Activated CD8-positive, alpha-beta memory T cell treated with anti-CD3 and anti-CD28 coated beads for 36 hours (primary cell): ENCODE measurements around the gene AKR1B15. TPM values are rescaled to one million over a fixed set of nuclear protein-coding genes. Genes with fewer than 3 reads are reported as not detected.
"Not testable (repeated sequence)": the region's sequence is repeated elsewhere in the genome, so short reads cannot be mapped to it uniquely, and the experiment has no call there.

Experiments
- CTCF ChIA-PET: fragments of 350-600 bp; sonication (Branson Sonifier 250); formaldehyde crosslinking; loops from one replicate; lab custom pipeline; 2021; ENCODE audit warnings: antibody characterized with exemption; lab: Charles Lee
- POLR2A ChIA-PET: fragments of 350-600 bp; sonication (Branson Sonifier 250); formaldehyde crosslinking; loops from one replicate; lab custom pipeline; 2021; ENCODE audit warnings: antibody characterized with exemption; lab: Charles Lee
- total RNA-seq, 2 experiments: library from RNA; stranded (reverse); gene quantifications; one replicate each; pipeline ENCODE4 v1.2.3, GENCODE V29; 2021

Gene AKR1B15
- total RNA-seq, 2 experiments from 2014 or later, result not detected

GRCh38 chr7:134528749-134529148 lies 20.2 kb upstream of the AKR1B15 start:
- CTCF ChIA-PET, result no interaction called here
- POLR2A ChIA-PET, result no interaction called here

- ChIA-PET CTCF (no interaction called here), POLR2A (no interaction called here)
Observed at GRCh38 chr7:134530460-134530859, 18.4 kb upstream of the AKR1B15 start.

- CTCF ChIA-PET, result no interaction called here
- POLR2A ChIA-PET, result no interaction called here
Observed at GRCh38 chr7:134532180-134532953, 16.5 kb upstream of the AKR1B15 start.

- CTCF ChIA-PET, result no interaction called here
Observed at GRCh38 chr7:134532954-134533218, 16.0 kb upstream of the AKR1B15 start.

GRCh38 chr7:134533288-134533771 lies 15.6 kb upstream of the AKR1B15 start:
- ChIA-PET CTCF (no interaction called here), POLR2A (no interaction called here)

More at GRCh38 chr7:134532954-134533218, 16.0 kb upstream of the AKR1B15 start:
- POLR2A ChIA-PET, result no interaction called here

GRCh38 chr7:134534633-134535032 lies 14.3 kb upstream of the AKR1B15 start:
- CTCF ChIA-PET, result no interaction called here
- POLR2A ChIA-PET, result no interaction called here

- POLR2A ChIA-PET, result no interaction called here
- CTCF ChIA-PET, result no interaction called here
Observed at GRCh38 chr7:134535272-134535918, 13.5 kb upstream of the AKR1B15 start.

GRCh38 chr7:134535919-134536299 lies 13.0 kb upstream of the AKR1B15 start:
- CTCF ChIA-PET, result no interaction called here

GRCh38 chr7:134536558-134536957 lies 12.4 kb upstream of the AKR1B15 start:
- POLR2A ChIA-PET, CTCF ChIA-PET: not testable (repeated sequence)

More at GRCh38 chr7:134535919-134536299, 13.0 kb upstream of the AKR1B15 start:
- POLR2A ChIA-PET, result no interaction called here

GRCh38 chr7:134537273-134537781 lies 11.6 kb upstream of the AKR1B15 start:
- CTCF ChIA-PET, POLR2A ChIA-PET: not testable (repeated sequence)

GRCh38 chr7:134539380-134540004 lies 9.4 kb upstream of the AKR1B15 start:
- ChIA-PET CTCF (no interaction called here), POLR2A (no interaction called here)

- CTCF ChIA-PET, POLR2A ChIA-PET: not testable (repeated sequence)
Observed at GRCh38 chr7:134541501-134542194, 7.3 kb upstream of the AKR1B15 start.

GRCh38 chr7:134542195-134542771 lies 6.6 kb upstream of the AKR1B15 start:
- ChIA-PET CTCF (no interaction called here), POLR2A (no interaction called here)

- CTCF ChIA-PET, result interaction anchor here (1.1 kb wide), 1 partner anchor 141 kb away, joined by 3 read pairs; no protein-coding TSS in a partner anchor
- POLR2A ChIA-PET, result no interaction called here
Observed at GRCh38 chr7:134545380-134545779, 3.5 kb upstream of the AKR1B15 start.

- POLR2A ChIA-PET, result no interaction called here
Observed at GRCh38 chr7:134545918-134546317, 3.0 kb upstream of the AKR1B15 start.

GRCh38 chr7:134546955-134547354 lies 2.0 kb upstream of the AKR1B15 start:
- CTCF ChIA-PET, result interaction anchor here (1.0 to 3.2 kb wide), 5 partner anchors 46 to 114 kb away, joined by 3 to 22 read pairs (median 4); partner anchors contain the start of gene AKR1B1
- POLR2A ChIA-PET, result no interaction called here

More at GRCh38 chr7:134545918-134546317, 3.0 kb upstream of the AKR1B15 start:
- CTCF ChIA-PET, result interaction anchor here (1.1 kb wide), 1 partner anchor 142 kb away, joined by 3 read pairs; no protein-coding TSS in a partner anchor

- ChIA-PET POLR2A (no interaction called here), CTCF (interaction anchor here (1.0 to 3.2 kb wide), 5 partner anchors 47 to 115 kb away, joined by 3 to 22 read pairs (median 4); partner anchors contain the start of gene AKR1B1)
Observed at GRCh38 chr7:134547397-134548054, 1.4 kb upstream of the AKR1B15 start.

GRCh38 chr7:134549366-134549765 lies 456 bp downstream of the AKR1B15 start:
- ChIA-PET CTCF (interaction anchor here (3.2 kb wide), 1 partner anchor 117 kb away, joined by 22 read pairs; no protein-coding TSS in a partner anchor), POLR2A (no interaction called here)
